BLaER1 treated with 17β-estradiol and CSF1 and Interleukin-3, amounts not matched to agents 10 nM and 100 nM (cell line): ENCODE data around the gene FIBIN.
"Not testable (repeated sequence)": the region's sequence is repeated elsewhere in the genome, so short reads cannot be mapped to it uniquely, and the experiment has no call there.

ENCODE experiments used
- H3K27ac ChIP-seq, 11 experiments: shearing (Covaris generic); formaldehyde crosslinking; 2 replicates each; pipeline ENCODE4 v1.8.1; 2022
- H3K27me3 ChIP-seq, 11 experiments: shearing (Covaris generic); formaldehyde crosslinking; 2 replicates each; pipeline ENCODE4 v1.8.1; 2022
- H3K36me3 ChIP-seq, 11 experiments: shearing (Covaris generic); formaldehyde crosslinking; 2 replicates each; pipeline ENCODE4 v1.8.1; 2022
- H3K4me1 ChIP-seq, 10 experiments: shearing (Covaris generic); formaldehyde crosslinking; 2 replicates each; pipeline ENCODE4 v1.8.1; 2022
- H3K4me2 ChIP-seq, 11 experiments: shearing (Covaris generic); formaldehyde crosslinking; 2 replicates each; pipeline ENCODE4 v1.8.1; 2022
- H3K4me3 ChIP-seq, 10 experiments: shearing (Covaris generic); formaldehyde crosslinking; 2 replicates each; pipeline ENCODE4 v1.8.1; 2022
- H3K9ac ChIP-seq, 11 experiments: shearing (Covaris generic); formaldehyde crosslinking; 2 replicates each; pipeline ENCODE4 v1.8.1; 2022
- H3K9me3 ChIP-seq, 11 experiments: shearing (Covaris generic); formaldehyde crosslinking; replicated peaks in 1 of 11; 2 replicates each; pipeline ENCODE4 v1.8.1; 2022
- H4K20me1 ChIP-seq, 11 experiments: shearing (Covaris generic); formaldehyde crosslinking; 2 replicates each; pipeline ENCODE4 v1.8.1; 2022
- Cebpa-rat ChIP-seq, 11 experiments: shearing (Covaris generic); IDR thresholded peaks; 2 replicates each; pipeline ENCODE4 v1.8.1; 2022

Gene FIBIN

GRCh38 chr11:26974069-26974783, 19.7 kb upstream of the FIBIN start:
- Histone ChIP-seq H3K4me2 (no peak overlapping the region), H3K4me3 (no peak overlapping the region), H3K27ac (no peak overlapping the region), H3K36me3 (no peaks in the 10 kb centered on the region), H3K4me1 (no peaks in the 10 kb centered on the region), H3K27me3 (no peaks in the 10 kb centered on the region), H3K9ac (no peak overlapping the region), H3K9me3 (peaks cover 0 to 6% (median 4%) of the 10 kb centered on the region in 11 experiments; a peak in 14 of 22 replicates), H4K20me1 (no peaks in the 10 kb centered on the region)
- no peak for TF ChIP-seq Cebpa-rat (IDR thresholded peaks at IDR 0.05)

GRCh38 chr11:26974996-26975395, 18.9 kb upstream of the FIBIN start:
- H3K9ac ChIP-seq: no peak overlapping the region
- H3K4me3 ChIP-seq: no peak overlapping the region
- H4K20me1 ChIP-seq: no peaks in the 10 kb centered on the region
- H3K27ac ChIP-seq: no peak overlapping the region
- no peaks in the 10 kb centered on the region for H3K4me1 ChIP-seq
- no peaks in the 10 kb centered on the region for H3K36me3 ChIP-seq
- no peak overlapping the region for H3K4me2 ChIP-seq
- H3K27me3 ChIP-seq: no peaks in the 10 kb centered on the region
- peaks cover 3 to 13% (median 11%) of the 10 kb centered on the region in 11 experiments; a peak in 17 of 22 replicates for H3K9me3 ChIP-seq
- TF ChIP-seq Cebpa-rat (IDR thresholded peaks at IDR 0.05): no peak

- no peaks in the 10 kb centered on the region for H4K20me1 ChIP-seq
- H3K4me1 ChIP-seq: no peaks in the 10 kb centered on the region
- no peak overlapping the region for H3K4me3 ChIP-seq
- no peak overlapping the region for H3K9ac ChIP-seq
- no peaks in the 10 kb centered on the region for H3K27me3 ChIP-seq
- no peak overlapping the region for H3K27ac ChIP-seq
- H3K4me2 ChIP-seq: no peak overlapping the region
- H3K36me3 ChIP-seq: no peaks in the 10 kb centered on the region
- no peak for TF ChIP-seq Cebpa-rat (IDR thresholded peaks at IDR 0.05)
- H3K9me3 ChIP-seq: peaks cover 7 to 17% (median 15%) of the 10 kb centered on the region in 11 experiments; a peak in 17 of 22 replicates
These were observed 17.5 kb upstream of the FIBIN start for GRCh38 chr11:26976389-26976788.

- H3K4me2 ChIP-seq, H3K27me3 ChIP-seq: not testable (repeated sequence)
These were observed 16.7 kb upstream of the FIBIN start for GRCh38 chr11:26977209-26977608.

GRCh38 chr11:26983645-26984044, 10.3 kb upstream of the FIBIN start:
- no peaks in the 10 kb centered on the region for H3K36me3 ChIP-seq
- H3K4me1 ChIP-seq: no peaks in the 10 kb centered on the region
- no peak overlapping the region for H3K9ac ChIP-seq
- H3K4me3 ChIP-seq: no peak overlapping the region
- H4K20me1 ChIP-seq: no peaks in the 10 kb centered on the region
- H3K27me3 ChIP-seq: no peaks in the 10 kb centered on the region
- TF ChIP-seq Cebpa-rat (IDR thresholded peaks at IDR 0.05): no peak
- H3K9me3 ChIP-seq: peaks cover 7 to 25% (median 18%) of the 10 kb centered on the region in 11 experiments; a peak in 19 of 22 replicates
- no peak overlapping the region for H3K4me2 ChIP-seq
- no peak overlapping the region for H3K27ac ChIP-seq

More at GRCh38 chr11:26977209-26977608, 16.7 kb upstream of the FIBIN start:
- H3K4me3 ChIP-seq, H4K20me1 ChIP-seq, H3K27ac ChIP-seq, H3K9ac ChIP-seq, H3K4me1 ChIP-seq, H3K36me3 ChIP-seq: not testable (repeated sequence)
- H3K9me3 ChIP-seq: peaks cover 7 to 17% (median 15%) of the 10 kb centered on the region in 11 experiments; a peak in 17 of 22 replicates

- Histone ChIP-seq H3K4me3 (no peak overlapping the region), H3K4me2 (no peak overlapping the region), H3K4me1 (no peaks in the 10 kb centered on the region), H4K20me1 (no peaks in the 10 kb centered on the region), H3K9me3 (peaks cover 0 to 10% (median 5%) of the 10 kb centered on the region in 11 experiments; a peak in 6 of 22 replicates), H3K36me3 (no peaks in the 10 kb centered on the region), H3K27me3 (no peaks in the 10 kb centered on the region), H3K27ac (no peak overlapping the region), H3K9ac (no peak overlapping the region)
- TF ChIP-seq Cebpa-rat (IDR thresholded peaks at IDR 0.05): no peak
These were observed 8.4 kb upstream of the FIBIN start for GRCh38 chr11:26985470-26985869.

- no peaks in the 10 kb centered on the region for H3K4me1 ChIP-seq
- no peaks in the 10 kb centered on the region for H3K36me3 ChIP-seq
- TF ChIP-seq Cebpa-rat (IDR thresholded peaks at IDR 0.05): no peak
- peaks cover 0 to 10% (median 5%) of the 10 kb centered on the region in 11 experiments; a peak in 6 of 22 replicates for H3K9me3 ChIP-seq
- H3K4me3 ChIP-seq: no peak overlapping the region
- no peak overlapping the region for H3K4me2 ChIP-seq
- no peaks in the 10 kb centered on the region for H3K27me3 ChIP-seq
- no peaks in the 10 kb centered on the region for H4K20me1 ChIP-seq
- H3K27ac ChIP-seq: no peak overlapping the region
- H3K9ac ChIP-seq: no peak overlapping the region
These were observed 8.0 kb upstream of the FIBIN start for GRCh38 chr11:26985943-26986342.

GRCh38 chr11:26987272-26987671, 6.6 kb upstream of the FIBIN start:
- H3K4me3 ChIP-seq: no peak overlapping the region
- H3K4me1 ChIP-seq: no peaks in the 10 kb centered on the region
- H3K36me3 ChIP-seq: no peaks in the 10 kb centered on the region
- no peak overlapping the region for H3K27ac ChIP-seq
- no peak overlapping the region for H3K9ac ChIP-seq
- no peak for TF ChIP-seq Cebpa-rat (IDR thresholded peaks at IDR 0.05)
- no peak overlapping the region for H3K4me2 ChIP-seq
- H4K20me1 ChIP-seq: no peaks in the 10 kb centered on the region
- H3K9me3 ChIP-seq: peaks cover 0 to 10% (median 5%) of the 10 kb centered on the region in 11 experiments; a peak in 6 of 22 replicates
- no peaks in the 10 kb centered on the region for H3K27me3 ChIP-seq

- Histone ChIP-seq H3K4me1 (no peaks in the 10 kb centered on the region; a peak in 1 of 20 replicates), H3K9me3 (peaks cover 0 to 7% (median 4%) of the 10 kb centered on the region in 11 experiments; a peak in 6 of 22 replicates), H4K20me1 (no peaks in the 10 kb centered on the region), H3K4me3 (no peak overlapping the region), H3K4me2 (no peak overlapping the region), H3K27ac (no peak overlapping the region), H3K27me3 (no peaks in the 10 kb centered on the region), H3K9ac (no peak overlapping the region), H3K36me3 (no peaks in the 10 kb centered on the region)
- no peak for TF ChIP-seq Cebpa-rat (IDR thresholded peaks at IDR 0.05)
These were observed 6.2 kb upstream of the FIBIN start for GRCh38 chr11:26987731-26988130.

- no peaks in the 10 kb centered on the region for H3K36me3 ChIP-seq
- H3K4me3 ChIP-seq: no peak overlapping the region
These were observed 1.8 kb upstream of the FIBIN start for GRCh38 chr11:26992031-26992541.

More at GRCh38 chr11:26992031-26992541, 1.8 kb upstream of the FIBIN start:
- Histone ChIP-seq H3K9me3 (no peaks in the 10 kb centered on the region), H3K4me2 (no peak overlapping the region), H3K9ac (no peak overlapping the region), H3K27ac (no peak overlapping the region), H3K4me1 (no peaks in the 10 kb centered on the region; a peak in 1 of 20 replicates), H3K27me3 (no peaks in the 10 kb centered on the region), H4K20me1 (no peaks in the 10 kb centered on the region)
- TF ChIP-seq Cebpa-rat (IDR thresholded peaks at IDR 0.05): no peak
